ENCODE measurements around the gene FXYD7. TPM values are rescaled to one million over a fixed set of nuclear protein-coding genes. Genes with fewer than 3 reads are reported as not detected.

FXYD7 gene
- total RNA-seq, 1 experiment from 2014 or later: 0.90 TPM

- Mint-ChIP-seq H3K27ac (ENCODE audit: unreplicated experiment) (peak overlapping the region; percentile 53), H3K4me3 (ENCODE audit: low read depth, unreplicated experiment) (peak overlapping the region; percentile 74), H3K27me3 (ENCODE audit: unreplicated experiment) (no peaks in the 10 kb centered on the region), H3K4me1 (ENCODE audit: low read depth, unreplicated experiment) (peaks cover 47% of the 10 kb centered on the region), H3K36me3 (ENCODE audit: insufficient read depth, unreplicated experiment) (peaks cover 39% of the 10 kb centered on the region), H3K9me3 (ENCODE audit: low read depth, unreplicated experiment) (no peaks in the 10 kb centered on the region)
- intact Hi-C loops (cut with micrococcal nuclease; ENCODE audit: unreplicated experiment): loop anchor here (2.0 kb wide), 1 partner anchor 20 kb away; the partner anchor contains the start of gene LGI4
- CTCF ChIA-PET: interaction anchor here (0.7 to 2.4 kb wide), 4 partner anchors 9 to 71 kb away, joined by 3 to 13 read pairs (median 6); partner anchors contain the start of gene LGI4
- no TSS peak for BruUV-seq (replicated peaks)
- TF ChIP-seq CTCF (IDR thresholded peaks at IDR 0.05; ENCODE audit: unreplicated experiment): peak; percentile 100
- peak; percentile 85 for DNase-seq
These were observed 28.5 kb upstream of the FXYD7 start for GRCh38 chr19:35114353-35115176.

- peak within 1 kb of the TSS; percentile 53 for H3K27ac Mint-ChIP-seq (ENCODE audit: unreplicated experiment)
- peaks cover 40% of the 10 kb centered on the region for H3K36me3 Mint-ChIP-seq (ENCODE audit: insufficient read depth, unreplicated experiment)
- no peaks in the 10 kb centered on the region for H3K27me3 Mint-ChIP-seq (ENCODE audit: unreplicated experiment)
- H3K9me3 Mint-ChIP-seq (ENCODE audit: low read depth, unreplicated experiment): no peaks in the 10 kb centered on the region
- H3K4me3 Mint-ChIP-seq (ENCODE audit: low read depth, unreplicated experiment): peak within 1 kb of the TSS; percentile 74
- TSS peak; percentile 64 for BruUV-seq (replicated peaks)
- intact Hi-C loops (cut with micrococcal nuclease; ENCODE audit: unreplicated experiment): loop anchor here (2.0 kb wide), 1 partner anchor 19 kb away; the partner anchor contains the start of gene LGI4
- CTCF ChIA-PET: interaction anchor here (0.7 to 2.5 kb wide), 11 partner anchors 8 to 72 kb away, joined by 3 to 14 read pairs (median 5); partner anchors contain the start of gene LGI4
- no peak for TF ChIP-seq CTCF (IDR thresholded peaks at IDR 0.05; ENCODE audit: unreplicated experiment)
- DNase-seq: peak; percentile 38
- H3K4me1 Mint-ChIP-seq (ENCODE audit: low read depth, unreplicated experiment): peaks cover 48% of the 10 kb centered on the region
These were observed 27.7 kb upstream of the FXYD7 start, which contains the start of gene FXYD3 for GRCh38 chr19:35115177-35115951. TSS of gene FXYD3 (plus strand) at chr19:35115823. CDS start at chr19:35119377, 3,554 bp downstream.

GRCh38 chr19:35116072-35116801, 26.8 kb upstream of the FXYD7 start:
- Mint-ChIP-seq H3K36me3 (ENCODE audit: insufficient read depth, unreplicated experiment) (peaks cover 49% of the 10 kb centered on the region), H3K27me3 (ENCODE audit: unreplicated experiment) (no peaks in the 10 kb centered on the region), H3K4me1 (ENCODE audit: low read depth, unreplicated experiment) (peaks cover 56% of the 10 kb centered on the region), H3K9me3 (ENCODE audit: low read depth, unreplicated experiment) (no peaks in the 10 kb centered on the region), H3K27ac (ENCODE audit: unreplicated experiment) (peak overlapping the region; percentile 53), H3K4me3 (ENCODE audit: low read depth, unreplicated experiment) (peak overlapping the region; percentile 74)
- intact Hi-C loops (cut with micrococcal nuclease; ENCODE audit: unreplicated experiment): no loop called here
- DNase-seq: peak; percentile 78
- CTCF ChIA-PET: interaction anchor here (0.6 to 2.5 kb wide), 10 partner anchors 9 to 514 kb away, joined by 3 to 14 read pairs (median 4); partner anchors contain the start of gene LGI4
- BruUV-seq (replicated peaks): no TSS peak
- TF ChIP-seq CTCF (IDR thresholded peaks at IDR 0.05; ENCODE audit: unreplicated experiment): no peak

- H3K9me3 Mint-ChIP-seq (ENCODE audit: low read depth, unreplicated experiment): no peaks in the 10 kb centered on the region
- CTCF ChIA-PET: interaction anchor here (0.6 to 2.5 kb wide), 7 partner anchors 10 to 514 kb away, joined by 3 to 14 read pairs (median 5); no protein-coding TSS in a partner anchor
- H3K27ac Mint-ChIP-seq (ENCODE audit: unreplicated experiment): peak overlapping the region; percentile 53
- no peak for TF ChIP-seq CTCF (IDR thresholded peaks at IDR 0.05; ENCODE audit: unreplicated experiment)
- peak overlapping the region; percentile 74 for H3K4me3 Mint-ChIP-seq (ENCODE audit: low read depth, unreplicated experiment)
- H3K36me3 Mint-ChIP-seq (ENCODE audit: insufficient read depth, unreplicated experiment): peaks cover 53% of the 10 kb centered on the region
- DNase-seq: no peak
- no peaks in the 10 kb centered on the region for H3K27me3 Mint-ChIP-seq (ENCODE audit: unreplicated experiment)
- no TSS peak for BruUV-seq (replicated peaks)
- H3K4me1 Mint-ChIP-seq (ENCODE audit: low read depth, unreplicated experiment): peaks cover 64% of the 10 kb centered on the region
- intact Hi-C loops (cut with micrococcal nuclease; ENCODE audit: unreplicated experiment): no loop called here
These were observed 25.9 kb upstream of the FXYD7 start for GRCh38 chr19:35117116-35117515.

Measured in Calu3 (cell line).